ENCODE data around the gene KCNE4. TPM values are rescaled to one million over a fixed set of nuclear protein-coding genes. Genes with fewer than 3 reads are reported as not detected.

Gene KCNE4, protein sequence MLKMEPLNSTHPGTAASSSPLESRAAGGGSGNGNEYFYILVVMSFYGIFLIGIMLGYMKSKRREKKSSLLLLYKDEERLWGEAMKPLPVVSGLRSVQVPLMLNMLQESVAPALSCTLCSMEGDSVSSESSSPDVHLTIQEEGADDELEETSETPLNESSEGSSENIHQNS
- under 0.01 TPM in 1 of 2 replicates, not detected in the other for total RNA-seq

DNA sequence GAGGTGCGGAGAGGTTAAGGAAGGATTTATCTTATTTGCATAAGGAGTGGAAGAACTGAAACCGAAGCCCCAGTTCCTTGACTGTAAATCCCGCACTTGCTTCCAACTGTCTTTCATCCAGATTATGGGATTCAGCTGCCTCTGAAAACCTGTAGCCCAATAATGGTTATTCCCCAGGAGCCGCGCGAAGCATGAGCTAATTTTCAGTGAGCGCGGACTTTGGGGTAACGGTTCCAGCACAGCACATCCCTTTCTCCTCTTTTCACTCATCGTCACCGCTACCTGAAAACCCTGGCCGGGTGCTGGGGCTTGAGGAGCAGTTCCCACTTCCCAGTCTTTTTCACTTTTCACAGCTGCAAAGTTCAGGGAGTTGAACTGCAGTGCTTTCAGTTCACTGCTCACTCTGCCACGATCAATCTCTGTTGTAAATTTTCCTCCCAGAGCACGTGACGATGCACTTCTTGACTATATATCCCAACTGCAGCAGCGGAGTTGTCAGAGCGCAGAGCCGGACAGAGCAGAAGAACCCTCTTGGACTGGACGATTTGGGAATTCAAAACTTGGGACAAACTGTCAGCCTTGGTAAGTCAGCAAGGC lies at the start of gene KCNE4:
Gene KCNE4, plus strand, starts transcription at position 498 of the 597 bp plus-strand sequence. CDS start 641 bp downstream, outside the sequence.
- DNase-seq (ENCODE audit: low read depth in 2 of 2): no peak

DNA sequence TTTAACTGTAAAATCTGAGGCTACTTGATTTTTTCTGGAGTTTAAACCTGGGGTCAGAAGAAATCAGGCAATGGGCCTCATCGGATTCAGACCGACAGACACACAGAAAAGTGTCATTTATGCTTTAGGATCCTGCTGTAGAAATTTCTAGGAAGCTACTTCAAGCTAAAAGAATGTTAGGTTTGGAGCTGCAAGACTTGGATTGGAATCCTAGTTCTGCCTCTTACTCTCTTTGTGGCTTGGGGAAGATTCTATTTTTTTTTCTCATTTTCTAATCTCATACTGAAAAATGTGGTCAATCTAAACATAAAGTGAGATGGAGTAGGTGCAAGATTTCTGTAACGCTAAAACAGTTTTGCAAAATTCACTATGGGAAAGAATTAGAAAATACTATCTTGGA lies 48.8 kb upstream of the KCNE4 start:
- no peak for DNase-seq (ENCODE audit: low read depth in 2 of 2)

DNA sequence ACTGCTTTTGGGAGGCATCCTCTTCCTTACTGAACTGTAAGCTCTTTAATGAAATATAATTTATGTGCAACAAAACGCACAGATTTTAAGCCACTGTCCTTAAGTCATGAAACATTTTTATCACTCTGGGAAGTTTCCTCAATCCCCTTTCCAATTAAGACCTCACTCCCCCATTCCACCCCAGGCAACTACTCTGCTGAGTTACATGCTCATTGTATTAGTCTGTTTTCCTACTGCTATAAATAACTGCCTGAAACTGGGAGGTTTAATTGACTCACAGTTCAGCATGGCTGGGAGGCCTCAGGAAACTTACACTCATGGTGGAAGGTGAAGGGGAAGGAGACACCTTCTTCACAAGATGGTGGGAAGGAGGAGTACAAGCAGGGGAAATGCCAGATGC lies 46.5 kb upstream of the KCNE4 start:
- no peak for DNase-seq (ENCODE audit: low read depth in 2 of 2)

DNA sequence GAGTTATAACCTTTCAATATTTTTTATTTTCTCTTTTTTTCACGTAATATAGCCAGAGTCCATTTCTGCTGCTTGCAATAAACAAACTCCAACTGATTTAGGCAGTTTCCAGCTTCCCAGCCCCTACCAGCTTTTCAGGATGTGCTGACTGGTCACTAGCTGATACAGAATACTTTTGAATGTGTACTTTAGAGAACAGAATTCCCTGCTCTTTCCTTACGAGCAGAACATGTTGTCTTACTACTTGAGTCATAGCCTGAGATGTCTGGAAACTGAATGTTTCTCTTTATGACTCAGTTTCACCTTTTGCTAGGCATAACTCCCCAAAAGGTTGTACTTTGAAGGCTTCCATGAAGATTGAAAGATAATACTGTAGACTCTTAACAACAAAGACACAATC lies 44.5 kb upstream of the KCNE4 start:
- peak in 1 of 2 donors; percentile 4 for DNase-seq (ENCODE audit: low read depth in 2 of 2)

DNA sequence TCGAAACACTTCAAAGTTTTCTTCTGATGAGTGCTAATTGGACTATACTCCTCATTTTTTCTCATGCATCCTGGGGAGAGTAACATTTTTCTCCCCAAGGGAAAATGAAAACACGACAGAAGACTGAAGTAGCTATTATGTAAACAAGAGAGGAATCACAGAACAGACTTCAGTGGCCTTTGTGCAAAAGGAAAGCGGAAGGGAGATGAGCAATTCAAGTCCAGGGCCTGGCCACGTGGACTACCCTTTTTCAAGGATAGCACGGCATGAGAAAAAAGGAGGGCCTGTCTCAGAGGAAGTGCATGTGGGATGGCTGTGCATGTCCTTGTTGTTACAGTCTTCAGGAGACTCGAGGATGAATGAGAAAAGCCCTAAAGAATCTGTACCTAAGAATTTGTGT lies 43.8 kb upstream of the KCNE4 start:
- DNase-seq (ENCODE audit: low read depth in 2 of 2): no peak

DNA sequence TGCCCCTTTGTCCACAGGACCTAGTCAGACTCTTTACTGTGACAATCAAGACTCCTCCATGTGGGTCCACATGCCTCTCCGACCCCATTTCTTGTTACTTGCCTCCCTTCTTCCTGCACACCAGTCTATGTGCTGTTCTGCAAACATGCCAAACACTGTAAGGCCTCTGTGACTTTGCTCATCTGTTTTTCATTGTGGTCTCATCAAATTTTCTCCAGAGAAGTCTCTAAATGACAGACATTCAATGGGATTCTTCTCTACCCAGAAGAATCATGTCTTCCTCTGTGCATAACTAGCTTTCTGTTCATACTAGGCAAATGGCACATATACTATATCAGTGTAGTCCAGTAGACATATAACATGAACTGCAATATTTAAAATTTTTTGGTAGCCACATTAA lies 43.0 kb upstream of the KCNE4 start:
- no peak for DNase-seq (ENCODE audit: low read depth in 2 of 2)

DNA sequence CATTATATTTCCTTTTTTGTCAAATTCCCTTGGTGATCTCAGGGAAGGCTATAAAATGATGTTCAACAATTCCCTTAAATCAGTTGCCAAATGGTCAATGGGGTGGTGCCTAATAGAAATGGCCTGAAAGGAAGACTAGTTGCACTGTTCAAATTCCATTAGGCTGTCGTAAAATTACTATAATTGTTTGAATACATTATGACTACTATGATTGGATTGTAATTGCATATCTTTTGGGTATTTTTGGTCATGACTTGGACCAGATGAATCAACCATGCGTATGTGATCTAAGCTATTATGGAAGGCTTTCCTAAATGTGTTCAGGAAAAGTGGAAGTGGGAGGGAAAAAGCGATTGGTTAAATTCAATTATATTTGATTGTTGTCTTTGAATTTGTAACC lies 41.3 kb upstream of the KCNE4 start:
- no peak for DNase-seq (ENCODE audit: low read depth in 2 of 2)

DNA sequence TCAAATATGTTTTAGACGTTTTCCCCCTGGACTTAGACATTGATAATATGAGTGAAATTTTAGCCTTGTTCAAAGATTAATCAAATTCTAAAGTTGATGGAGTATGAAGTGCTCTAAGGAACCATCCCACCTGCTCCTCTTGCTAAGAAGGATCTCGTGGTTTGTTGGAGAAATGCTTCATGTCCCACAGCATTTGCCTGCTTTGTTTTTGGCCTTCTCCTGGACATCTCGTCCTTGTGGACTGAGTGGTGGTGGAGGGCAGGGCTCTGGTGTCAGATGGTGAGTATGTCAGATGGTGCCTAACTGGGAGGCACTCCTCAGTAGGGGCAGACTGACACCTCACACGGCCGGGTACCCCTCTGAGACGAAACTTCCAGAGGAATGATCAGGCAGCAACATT lies 39.7 kb upstream of the KCNE4 start:
- DNase-seq (ENCODE audit: low read depth in 2 of 2): no peak

DNA sequence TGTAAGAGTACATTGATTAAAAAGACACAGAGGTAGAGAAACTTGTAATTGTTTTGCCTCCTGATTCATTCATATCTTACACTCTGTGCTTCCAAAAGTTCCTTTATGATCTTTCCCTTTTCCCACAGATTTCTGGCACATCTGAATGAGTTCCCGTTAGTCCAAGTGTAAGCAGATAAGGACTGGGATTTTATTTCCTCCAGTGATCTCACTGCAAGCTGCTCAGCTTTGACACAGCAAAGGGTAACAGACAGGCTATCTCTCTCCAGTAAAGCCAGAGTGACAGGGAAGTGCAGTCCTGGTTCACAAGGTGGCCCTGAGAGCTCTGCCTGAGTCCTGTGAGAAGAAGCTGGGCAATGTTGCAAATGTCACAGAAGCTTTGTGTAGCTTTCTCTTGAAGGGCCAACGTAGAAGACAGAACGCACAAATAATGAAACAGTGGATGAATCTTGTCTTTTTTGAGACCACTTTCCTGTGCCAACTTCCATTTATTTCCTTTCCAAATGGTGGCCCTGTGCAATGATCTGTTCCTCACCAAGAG lies 32.5 kb upstream of the KCNE4 start:
- DNase-seq (ENCODE audit: low read depth in 2 of 2): no peak

DNA sequence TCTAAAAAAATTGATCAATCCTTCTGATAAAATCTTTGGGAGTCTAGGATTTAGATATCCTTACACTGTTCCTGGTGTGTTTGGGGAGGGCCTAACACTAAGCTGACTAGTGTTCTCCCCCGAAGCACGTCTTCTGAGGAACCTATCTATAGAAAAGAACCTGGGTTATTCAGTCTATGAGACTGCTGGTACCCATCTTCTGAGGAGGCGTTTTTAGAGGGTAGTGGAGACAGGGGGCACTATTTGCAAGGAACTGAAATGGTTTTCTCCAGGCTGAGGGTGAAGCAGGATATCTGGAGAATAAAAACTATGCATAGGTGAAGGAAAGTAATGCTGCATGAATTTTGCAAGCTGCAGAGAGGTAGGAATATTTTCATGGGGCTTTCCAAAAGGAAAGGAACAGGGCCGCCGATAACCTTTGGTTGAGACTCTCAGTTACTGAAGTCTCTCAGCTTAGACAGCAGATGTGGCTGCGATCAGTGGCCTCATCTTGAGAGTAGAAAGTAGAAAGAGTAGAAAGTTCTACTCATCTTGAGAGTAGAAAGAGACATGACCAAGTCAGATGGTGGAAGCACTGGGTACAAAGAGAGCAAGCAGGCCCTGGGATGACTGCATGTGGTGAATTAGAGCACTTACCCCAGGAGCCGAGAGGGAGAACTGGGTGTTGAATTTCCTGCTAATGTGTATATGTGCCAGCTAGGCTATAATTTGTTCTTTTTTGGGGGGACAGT lies 31.8 kb upstream of the KCNE4 start:
- DNase-seq (ENCODE audit: low read depth in 2 of 2): no peak

DNA sequence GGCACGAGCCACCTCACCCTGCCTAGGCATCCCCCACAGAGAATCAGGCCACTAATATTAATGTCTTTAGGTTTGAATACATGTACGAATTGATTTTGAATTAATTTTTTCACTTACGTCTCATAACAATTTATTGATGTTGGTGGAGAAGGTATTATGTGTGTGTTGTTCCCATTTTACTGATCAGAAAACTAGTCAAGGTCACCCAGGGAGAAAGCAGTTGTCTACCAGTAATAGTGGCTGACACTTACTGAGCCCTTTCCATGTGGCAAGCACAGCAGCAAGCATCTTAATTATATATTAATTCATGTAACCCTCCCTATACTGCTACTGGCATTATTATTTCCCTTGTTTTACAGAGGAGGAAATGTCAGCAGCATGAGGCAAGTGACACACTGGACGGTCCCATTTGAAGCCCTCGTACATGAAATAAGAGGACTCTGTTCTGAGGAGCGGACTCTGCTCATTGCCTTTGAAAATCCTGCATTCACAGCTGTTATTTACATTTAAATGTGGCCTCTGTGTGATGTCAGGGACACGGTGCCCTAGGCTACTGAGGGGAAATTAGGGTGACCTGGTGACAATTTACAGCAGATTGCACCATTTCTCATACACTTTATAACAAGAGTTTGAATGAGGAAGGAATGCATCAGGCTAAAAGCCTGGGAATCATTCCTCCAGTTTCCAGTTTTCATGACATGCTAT lies 30.9 kb upstream of the KCNE4 start:
- DNase-seq (ENCODE audit: low read depth in 2 of 2): no peak

DNA sequence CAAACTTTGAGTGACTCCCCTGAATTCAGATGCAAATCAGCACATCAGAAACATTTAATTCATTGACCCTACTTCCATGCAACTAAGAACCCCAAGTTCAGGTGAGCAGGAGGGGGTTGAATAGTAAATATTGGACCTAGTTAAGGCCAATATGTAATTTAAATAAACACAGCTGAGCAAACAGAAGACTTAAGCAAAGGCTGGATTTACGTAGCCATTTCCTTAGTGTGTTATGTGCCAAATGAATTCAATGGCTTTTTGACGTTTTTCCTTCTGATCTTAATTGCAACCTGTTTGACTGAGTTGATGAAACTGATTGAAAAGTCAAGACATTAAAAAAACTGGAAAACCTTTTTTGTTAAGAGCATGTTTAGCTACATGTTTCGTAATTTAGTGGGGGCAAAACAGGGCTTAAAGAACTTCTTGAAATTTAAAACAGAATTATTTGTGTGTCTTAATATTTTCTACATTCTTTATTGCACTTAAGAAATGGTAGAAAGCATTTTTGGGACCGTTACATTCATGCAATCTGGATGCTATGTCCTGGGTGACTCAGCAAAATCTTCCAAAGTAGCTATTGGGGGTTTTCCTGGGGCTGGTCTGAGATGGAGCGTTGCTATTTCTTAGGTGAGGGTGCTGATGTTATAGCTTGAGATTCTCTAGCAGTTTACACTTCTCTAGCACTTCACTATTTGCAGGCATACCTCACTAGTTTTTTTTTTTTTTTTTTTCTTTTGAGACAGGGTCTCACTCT lies 25.5 kb upstream of the KCNE4 start:
- DNase-seq (ENCODE audit: low read depth in 2 of 2): peak; percentile 5 to 52

DNA sequence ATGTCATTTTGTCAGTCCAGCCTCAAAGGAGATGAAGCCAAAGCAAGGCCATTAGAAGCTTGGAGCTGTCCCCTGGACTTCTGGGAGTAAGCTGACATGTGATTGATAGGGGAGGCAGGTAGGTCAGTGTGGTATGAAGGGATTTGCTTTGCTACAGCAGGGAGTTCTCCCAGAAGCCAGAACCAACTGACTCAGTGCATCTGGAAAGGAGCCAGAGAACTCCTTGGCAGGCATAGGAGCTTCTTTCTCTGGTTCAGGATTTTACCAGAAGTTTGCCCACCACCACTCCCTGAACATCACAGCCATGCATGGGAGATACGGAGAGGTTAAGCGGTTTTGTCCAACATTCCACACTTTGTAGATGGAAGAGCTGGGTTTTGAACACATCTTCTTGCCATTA lies 24.5 kb upstream of the KCNE4 start:
- peak in 1 of 2 donors; percentile 33 for DNase-seq (ENCODE audit: low read depth in 2 of 2)

DNA sequence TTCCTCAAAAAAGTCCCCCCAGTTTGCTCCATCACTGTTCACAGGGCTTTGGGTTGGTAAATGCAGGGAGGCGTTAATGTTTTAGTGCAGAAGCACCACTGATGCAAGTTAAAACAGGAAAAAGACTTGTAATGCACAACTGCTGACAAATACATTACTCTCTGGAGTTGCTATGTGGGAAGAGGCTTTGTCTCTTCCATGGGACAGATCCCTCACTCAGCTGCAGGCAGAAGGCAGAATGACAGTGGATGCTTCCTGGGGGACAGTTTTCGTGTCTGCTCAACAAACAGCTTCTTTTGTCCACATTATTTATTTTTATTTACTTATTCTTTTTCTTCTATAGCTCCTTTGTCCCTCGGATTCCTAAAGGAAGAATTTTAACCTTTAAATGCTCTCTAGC lies 22.7 kb upstream of the KCNE4 start:
- no peak for DNase-seq (ENCODE audit: low read depth in 2 of 2)

DNA sequence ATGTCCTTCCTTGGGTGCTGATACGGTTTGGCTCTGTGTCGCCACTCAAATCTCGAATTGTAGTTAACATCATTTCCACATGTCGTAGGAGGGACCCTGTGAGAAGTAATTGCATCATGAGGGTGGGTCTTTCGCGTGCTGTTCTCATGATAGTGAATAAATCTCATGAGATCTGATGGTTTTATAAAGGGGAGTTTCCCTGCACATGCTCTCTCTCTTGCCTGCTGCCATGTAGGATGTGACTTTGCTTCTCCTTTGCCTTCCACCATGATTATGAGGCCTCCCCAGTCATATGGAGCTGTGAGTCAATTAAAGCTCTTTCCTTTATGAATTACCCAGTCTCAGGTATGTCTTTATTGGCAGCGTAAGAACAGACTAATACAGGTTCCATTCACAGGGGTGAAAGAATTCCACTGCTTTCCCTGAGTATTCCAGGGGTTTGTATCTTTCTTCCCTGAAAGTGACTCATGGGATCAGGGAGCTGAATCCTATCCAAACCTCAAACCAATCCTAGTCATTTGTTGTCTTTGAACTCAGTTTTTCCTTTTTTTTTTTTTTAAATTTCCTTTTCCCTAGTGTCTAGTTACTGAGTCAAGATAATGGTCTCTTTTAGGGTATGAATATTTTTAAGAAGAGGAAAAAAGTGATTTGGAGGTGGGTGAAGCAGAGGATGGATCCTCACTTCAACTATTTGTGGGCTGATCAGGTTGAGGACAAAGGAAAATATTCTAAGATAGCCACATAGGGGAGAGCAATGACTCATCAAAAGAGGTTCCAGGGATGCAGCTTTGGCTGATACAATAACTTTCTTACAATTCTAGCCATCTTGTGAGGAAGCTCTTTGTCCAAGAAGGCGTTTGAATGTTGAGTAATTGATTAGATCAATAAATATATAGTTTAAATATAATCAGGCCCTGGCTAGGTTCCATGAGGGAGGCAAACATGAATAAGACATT lies 19.5 kb upstream of the KCNE4 start:
- no peak for DNase-seq (ENCODE audit: low read depth in 2 of 2)

DNA sequence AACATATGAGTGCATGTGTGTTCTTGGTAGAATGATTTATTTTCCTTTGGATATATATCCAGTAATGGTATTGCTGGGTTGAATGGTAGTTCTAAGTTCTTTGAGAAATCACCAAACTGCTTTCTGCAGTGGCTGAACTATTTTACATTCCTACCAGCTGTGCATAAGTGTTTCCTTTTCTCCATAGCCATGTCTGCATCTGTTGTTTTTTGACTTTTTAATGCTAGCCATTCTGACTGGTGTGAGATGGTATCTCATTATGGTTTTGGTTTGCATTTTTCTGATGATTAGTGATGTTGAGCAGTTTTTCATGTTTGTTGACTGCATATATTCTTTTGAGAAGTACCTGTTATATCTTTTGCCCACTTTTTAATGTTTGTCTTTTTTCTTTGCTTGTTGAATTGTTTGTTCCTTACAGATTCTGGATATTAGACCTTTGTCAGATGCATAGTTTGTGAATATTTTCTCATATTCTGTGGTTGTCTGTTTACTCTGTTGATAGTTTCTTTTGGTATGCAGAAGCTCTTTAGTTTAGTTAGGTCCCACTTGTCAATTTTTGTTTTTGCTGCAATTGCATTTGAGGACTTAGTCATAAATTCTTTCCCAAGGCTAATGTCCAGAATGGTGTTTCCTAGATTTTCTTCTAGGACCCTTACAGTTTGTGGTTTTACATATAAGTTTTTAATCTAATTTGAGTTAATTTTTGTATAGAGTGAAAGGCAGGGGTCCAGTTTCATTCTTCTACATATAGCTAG lies 17.6 kb upstream of the KCNE4 start:
- DNase-seq (ENCODE audit: low read depth in 2 of 2): no peak

DNA sequence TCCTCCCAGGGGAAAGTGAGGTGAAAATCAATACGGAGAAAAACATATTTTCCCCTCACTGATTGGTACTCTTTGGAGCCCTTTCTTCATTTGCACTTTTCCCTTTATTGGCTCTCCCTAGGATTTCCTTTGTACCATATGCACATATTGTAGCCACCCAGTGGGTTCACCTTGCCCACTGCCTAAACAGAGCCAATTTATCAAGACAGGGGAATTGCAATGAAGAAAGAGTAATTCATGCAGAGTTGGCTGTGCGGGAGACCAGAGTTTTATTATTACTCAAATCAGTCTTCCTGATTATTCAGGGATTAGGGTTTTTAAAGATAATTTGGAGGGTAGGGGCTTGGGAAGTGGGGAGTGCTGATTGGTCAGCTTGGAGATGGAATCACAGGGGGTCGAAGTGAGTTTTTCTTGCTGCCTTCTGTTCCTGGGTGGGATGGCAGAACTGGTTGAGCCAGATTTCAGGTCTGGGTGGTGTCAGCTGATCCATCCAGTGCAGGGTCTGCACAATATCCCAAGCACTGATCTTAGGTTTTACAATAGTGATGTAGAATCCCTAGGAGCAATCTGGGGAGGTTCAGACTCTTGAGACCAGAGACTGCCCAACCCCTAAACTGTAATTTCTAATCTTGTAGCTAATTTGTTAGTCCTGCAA lies 15.1 kb upstream of the KCNE4 start:
- DNase-seq (ENCODE audit: low read depth in 2 of 2): no peak

DNA sequence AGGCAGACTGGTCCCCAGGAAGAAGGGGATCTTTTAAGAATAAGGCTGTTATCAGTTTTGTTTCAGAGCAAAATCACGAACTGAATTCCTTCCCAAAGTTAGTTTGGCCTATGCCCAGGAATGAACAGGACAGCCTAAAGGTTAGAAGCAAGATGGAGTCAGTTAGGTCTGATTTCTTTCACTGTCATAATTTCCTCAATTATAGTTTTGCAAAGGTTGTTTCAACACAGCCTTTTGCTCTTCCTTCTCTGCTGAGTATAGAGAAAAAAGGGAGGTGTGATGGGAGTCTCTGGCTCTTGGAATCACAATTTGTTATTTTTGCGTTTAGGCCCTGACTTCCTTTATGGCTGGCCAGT lies 14.6 kb upstream of the KCNE4 start:
- DNase-seq (ENCODE audit: low read depth in 2 of 2): no peak

DNA sequence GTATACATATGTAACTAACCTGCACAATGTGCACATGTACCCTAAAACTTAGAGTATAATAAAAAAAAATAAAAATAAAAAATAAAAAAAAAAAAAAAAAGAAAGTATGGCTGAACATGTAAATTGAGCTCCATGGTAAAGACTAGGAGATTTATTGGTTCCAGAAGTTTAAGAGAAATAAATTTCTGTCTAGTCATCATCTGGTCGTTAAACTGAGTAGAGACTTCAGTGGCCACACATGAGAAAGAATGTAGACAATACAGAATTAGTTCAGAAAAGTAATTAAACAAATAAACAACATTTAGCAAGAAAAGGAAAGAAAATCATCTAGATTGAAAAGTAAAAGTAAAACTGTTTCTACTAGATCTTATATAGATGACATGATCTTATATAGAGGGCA lies 12.4 kb upstream of the KCNE4 start:
- no peak for DNase-seq (ENCODE audit: low read depth in 2 of 2)
